M059J (cell line): Measurements from ENCODE around the gene HMHB1. TPM values are rescaled to one million over a fixed set of nuclear protein-coding genes. Genes with fewer than 3 reads are reported as not detected.
"Not testable (repeated sequence)": the region's sequence is repeated elsewhere in the genome, so short reads cannot be mapped to it uniquely, and the experiment has no call there.

Experiments
- DNase-seq: peaks from one replicate; pipeline ENCODE4 v3.0.0-alpha.2; 2012; ENCODE audit warnings: low read depth
- total RNA-seq: library from RNA; depleted of rRNA; stranded (reverse); fragments of >200 nt; shearing (Covaris generic); gene quantifications from 2 replicates; pipeline ENCODE4 v1.2.3, GENCODE V29; 2014

HMHB1 gene
- total RNA-seq, 1 experiment from 2014 or later: not detected

GRCh38 chr5:143801252-143801939 lies 10.6 kb upstream of the HMHB1 start:
- no peak for DNase-seq

- DNase-seq: no peak
These were observed 6.1 kb upstream of the HMHB1 start for GRCh38 chr5:143805861-143806260.

GRCh38 chr5:143806579-143806978 lies 5.4 kb upstream of the HMHB1 start:
- no peak for DNase-seq

- DNase-seq: no peak
These were observed 4.6 kb upstream of the HMHB1 start for GRCh38 chr5:143807401-143807800.

GRCh38 chr5:143816370-143816769 lies 4.4 kb downstream of the HMHB1 start:
- not testable (repeated sequence) for DNase-seq

GRCh38 chr5:143819716-143820115 lies 7.8 kb downstream of the HMHB1 start:
- DNase-seq: no peak

GRCh38 chr5:143820451-143820850 lies 8.5 kb downstream of the HMHB1 start:
- DNase-seq: no peak

- DNase-seq: peak; percentile 64
These were observed 13.1 kb downstream of the HMHB1 start for GRCh38 chr5:143824851-143825720.

- DNase-seq: peak; percentile 69
These were observed 15.0 kb downstream of the HMHB1 start for GRCh38 chr5:143826951-143827444.

- DNase-seq: no peak
These were observed 16.7 kb downstream of the HMHB1 start for GRCh38 chr5:143828710-143829109.

- DNase-seq: no peak
These were observed 21.2 kb downstream of the HMHB1 start for GRCh38 chr5:143833177-143833576.

- no peak for DNase-seq
These were observed 23.3 kb downstream of the HMHB1 start for GRCh38 chr5:143835251-143835650.

- DNase-seq: no peak
These were observed 24.3 kb downstream of the HMHB1 start for GRCh38 chr5:143836161-143836725.

- peak; percentile 21 for DNase-seq
These were observed 25.4 kb downstream of the HMHB1 start for GRCh38 chr5:143837306-143837848.

GRCh38 chr5:143841446-143841845 lies 29.5 kb downstream of the HMHB1 start:
- no peak for DNase-seq

GRCh38 chr5:143842920-143843319 lies 31.0 kb downstream of the HMHB1 start:
- DNase-seq: peak; percentile 49

- DNase-seq: no peak
These were observed 31.5 kb downstream of the HMHB1 start for GRCh38 chr5:143843461-143843860.

GRCh38 chr5:143850050-143850683 lies 38.2 kb downstream of the HMHB1 start:
- no peak for DNase-seq

- no peak for DNase-seq
These were observed 39.4 kb downstream of the HMHB1 start for GRCh38 chr5:143851383-143851782.

- DNase-seq: no peak
These were observed 48.2 kb downstream of the HMHB1 start for GRCh38 chr5:143860211-143860610.

GRCh38 chr5:143862271-143862670 lies 50.3 kb downstream of the HMHB1 start:
- no peak for DNase-seq
